ENCODE results near the gene SLC25A5.
"Not testable (repeated sequence)": the region's sequence is repeated elsewhere in the genome, so short reads cannot be mapped to it uniquely, and the experiment has no call there.

SLC25A5 gene

DNA sequence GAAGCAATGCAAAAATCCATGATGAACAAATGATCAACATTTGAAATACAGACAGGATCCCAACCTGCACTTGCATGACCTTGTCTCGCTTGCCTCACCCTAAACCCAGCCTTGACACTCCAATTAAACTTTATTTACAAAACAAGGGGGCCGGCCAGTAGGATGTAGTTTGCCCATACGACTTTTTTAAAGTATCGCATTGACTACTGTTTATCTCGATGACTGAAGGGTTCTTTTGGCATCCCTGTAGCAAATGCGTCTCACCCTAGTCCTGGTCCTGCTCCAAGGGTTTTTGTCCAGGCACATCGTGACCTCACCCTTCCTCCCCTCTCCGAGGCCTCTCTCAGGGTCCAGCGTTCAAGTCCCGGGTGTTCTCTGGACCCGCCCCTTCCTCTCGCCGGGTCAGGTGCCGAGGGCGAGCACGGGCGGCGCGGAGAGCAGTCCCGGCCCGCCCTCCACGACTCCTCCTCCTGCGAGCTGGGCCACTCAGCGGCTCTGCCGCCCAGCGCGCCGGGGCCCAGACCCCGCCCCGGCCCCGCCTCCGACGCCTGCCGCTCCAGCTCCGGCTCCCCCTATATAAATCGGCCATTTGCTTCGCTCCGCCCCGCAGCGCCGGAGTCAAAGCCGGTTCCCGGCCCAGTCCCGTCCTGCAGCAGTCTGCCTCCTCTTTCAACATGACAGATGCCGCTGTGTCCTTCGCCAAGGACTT lies at the start of gene SLC25A5:
SLC25A5 (plus strand) TSS at position 603 of the 709 bp plus-strand sequence; CDS start at position 675, 72 bp downstream.
- DNase-seq (ENCODE audit: low spot score) = peak; percentile 79

DNA sequence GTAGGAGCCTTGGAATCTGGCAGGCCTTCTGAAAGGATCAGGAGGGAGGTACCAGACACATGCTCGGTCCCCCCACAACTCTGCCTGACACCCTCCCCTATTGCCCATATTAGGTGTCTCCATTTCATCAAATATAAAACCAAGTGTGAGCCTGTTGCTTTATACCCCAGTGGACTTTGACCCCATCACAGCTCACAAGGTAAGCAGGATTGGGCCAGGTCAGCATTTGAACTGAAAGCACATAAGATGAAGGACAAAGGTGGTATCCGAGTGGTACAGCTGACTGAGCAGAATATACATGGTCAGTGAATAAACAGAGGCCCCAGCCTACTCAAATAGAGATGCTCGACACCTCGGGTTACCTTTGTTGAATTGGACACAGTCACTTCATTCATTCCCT lies 49.1 kb upstream of the SLC25A5 start:
- no peak for DNase-seq (ENCODE audit: low spot score)

DNA sequence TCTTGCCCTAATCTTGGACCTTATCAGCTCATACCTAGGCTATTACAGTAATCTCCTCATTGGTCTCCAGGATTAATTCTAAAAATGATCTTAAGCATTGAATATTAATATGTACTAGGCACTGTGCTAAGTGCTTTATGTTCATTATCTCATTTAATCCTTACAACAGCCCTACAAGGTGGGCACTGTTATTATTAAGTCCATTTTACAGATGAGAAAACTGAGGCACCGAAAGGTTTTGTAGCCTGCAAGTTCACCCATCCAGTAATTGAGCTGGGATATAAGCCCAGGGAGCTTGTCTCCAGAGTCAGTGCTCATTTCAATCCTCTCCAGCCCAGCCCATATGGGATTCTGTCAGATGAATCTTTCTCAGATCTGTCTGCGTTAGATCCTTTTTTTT lies 48.3 kb upstream of the SLC25A5 start:
- no peak for DNase-seq (ENCODE audit: low spot score)

DNA sequence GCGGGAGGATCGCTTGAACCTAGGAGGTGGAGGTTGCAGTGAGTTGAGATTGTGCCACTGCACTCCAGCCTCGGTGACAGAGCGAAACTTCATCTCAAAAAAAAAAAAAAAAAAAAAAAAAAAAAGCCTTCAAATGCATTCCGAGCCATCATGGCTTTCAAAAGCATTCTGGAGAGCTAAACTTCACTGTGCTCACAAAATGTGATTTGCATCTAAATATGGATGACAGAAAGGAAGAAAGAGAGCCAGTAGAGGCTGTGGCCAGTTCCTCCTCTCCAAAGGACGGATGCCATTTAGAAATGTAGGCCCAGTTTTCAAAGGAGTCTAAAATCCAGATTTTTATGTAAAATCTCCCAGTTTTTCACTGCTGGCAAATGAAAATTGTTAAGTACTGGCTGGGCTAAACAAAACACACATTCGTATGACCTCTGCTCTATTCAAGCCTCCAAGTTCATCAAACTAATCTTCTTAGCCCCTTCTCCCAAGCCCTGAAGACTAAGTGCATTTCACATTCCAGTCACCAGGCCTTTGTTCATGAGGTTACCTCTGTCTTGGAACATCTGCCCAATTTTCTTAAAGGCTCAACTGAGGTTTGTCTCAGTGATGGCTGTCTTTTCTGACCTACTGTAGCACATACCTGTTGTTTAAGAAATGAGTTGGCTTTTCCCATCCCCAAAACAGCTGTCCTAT lies 47.1 kb upstream of the SLC25A5 start:
- no peak for DNase-seq (ENCODE audit: low spot score)

DNA sequence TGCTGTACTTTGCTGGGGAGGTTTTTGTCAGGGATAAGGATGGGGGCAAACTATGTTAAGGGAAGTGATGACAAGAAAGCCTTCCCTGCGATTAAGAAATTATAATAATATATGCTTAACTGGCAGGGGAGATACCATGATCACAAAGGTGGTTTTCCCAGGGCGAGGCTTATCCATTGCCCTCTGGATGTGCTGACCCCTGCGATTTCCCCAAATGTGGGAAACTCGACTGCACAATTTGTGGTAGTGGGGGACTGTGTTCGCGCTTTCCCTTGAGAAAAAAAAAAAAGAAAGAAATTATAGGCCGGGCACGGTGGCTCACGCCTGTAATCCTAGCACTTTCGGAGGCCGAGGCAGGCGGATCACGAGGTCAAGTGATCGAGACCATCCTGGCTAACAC lies 44.6 kb upstream of the SLC25A5 start:
- no peak for DNase-seq (ENCODE audit: low spot score)

DNA sequence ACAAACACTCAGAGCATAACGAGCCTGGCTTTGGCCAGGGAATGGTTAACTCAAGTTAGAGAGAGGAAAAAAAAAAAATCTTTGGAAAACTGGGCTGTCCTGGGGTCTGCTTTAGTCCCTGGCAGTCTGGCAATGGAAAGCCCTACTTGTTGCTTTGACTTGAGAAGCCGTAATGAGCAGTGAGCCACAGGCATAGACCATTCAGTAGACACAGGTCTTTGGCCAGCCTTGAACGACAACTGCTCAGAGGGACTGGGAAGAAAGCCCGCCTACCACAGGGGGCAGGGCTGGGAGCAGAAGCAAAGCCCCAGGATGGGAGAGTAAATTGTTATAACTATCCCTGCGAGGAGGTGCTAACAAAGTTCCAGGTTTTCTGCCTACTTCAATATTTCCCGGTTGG lies 43.2 kb upstream of the SLC25A5 start:
- DNase-seq (ENCODE audit: low spot score) = no peak

DNA sequence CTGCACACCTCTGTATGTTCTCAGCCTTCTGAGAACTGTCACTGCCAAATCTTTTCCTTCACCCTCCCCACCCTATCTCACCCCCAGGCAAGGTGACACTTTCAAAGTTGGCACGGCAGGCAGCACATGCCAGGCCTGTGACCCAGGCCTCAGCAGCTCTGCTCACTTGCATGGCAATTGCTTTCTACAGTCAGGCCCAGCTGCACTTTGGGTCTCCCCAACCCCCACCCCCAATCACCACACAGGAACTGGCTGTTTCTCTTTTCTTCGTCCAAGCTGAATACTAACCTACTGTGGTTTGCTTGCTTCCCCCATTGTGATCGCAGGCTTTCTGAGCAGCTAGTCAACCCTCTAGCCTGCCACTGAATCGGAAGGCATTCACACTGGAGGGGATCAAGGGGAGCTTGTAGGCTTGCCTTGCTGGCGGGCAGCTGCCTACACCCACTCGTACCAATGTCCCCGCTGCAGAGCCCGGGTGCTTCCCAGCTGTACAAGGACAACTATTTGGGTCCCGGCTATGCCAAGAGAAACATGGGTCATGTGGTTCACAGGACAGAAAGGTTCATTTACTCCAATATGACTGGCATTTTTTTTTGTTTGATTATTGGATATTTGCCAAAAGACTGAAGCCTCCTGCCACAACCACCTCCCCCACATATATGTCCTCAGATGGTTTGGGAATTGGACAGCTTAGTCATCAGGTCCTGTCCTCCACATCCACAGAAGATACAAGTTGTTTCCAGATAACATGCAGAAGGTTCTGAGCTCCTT lies 41.0 kb upstream of the SLC25A5 start:
- DNase-seq (ENCODE audit: low spot score) = peak; percentile 14

DNA sequence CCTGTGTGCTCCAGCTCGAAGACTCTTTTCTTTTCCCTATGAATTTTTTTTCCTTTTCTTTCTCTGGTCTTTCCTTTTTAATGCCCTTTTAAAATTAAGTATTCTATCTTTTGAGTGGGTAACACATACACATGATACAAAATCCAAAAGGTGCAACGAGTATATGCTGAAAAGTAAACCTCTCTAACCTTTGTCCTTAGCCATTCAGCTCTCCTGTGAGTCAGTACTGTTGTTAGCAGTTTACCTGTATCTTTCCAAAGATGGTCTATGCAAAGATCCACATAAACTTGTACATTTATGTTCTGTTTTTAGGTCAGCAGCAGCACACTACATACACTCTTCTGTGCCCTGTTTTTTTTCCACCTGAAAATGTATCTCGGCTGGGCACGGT lies 40.5 kb upstream of the SLC25A5 start:
- DNase-seq (ENCODE audit: low spot score) = no peak

DNA sequence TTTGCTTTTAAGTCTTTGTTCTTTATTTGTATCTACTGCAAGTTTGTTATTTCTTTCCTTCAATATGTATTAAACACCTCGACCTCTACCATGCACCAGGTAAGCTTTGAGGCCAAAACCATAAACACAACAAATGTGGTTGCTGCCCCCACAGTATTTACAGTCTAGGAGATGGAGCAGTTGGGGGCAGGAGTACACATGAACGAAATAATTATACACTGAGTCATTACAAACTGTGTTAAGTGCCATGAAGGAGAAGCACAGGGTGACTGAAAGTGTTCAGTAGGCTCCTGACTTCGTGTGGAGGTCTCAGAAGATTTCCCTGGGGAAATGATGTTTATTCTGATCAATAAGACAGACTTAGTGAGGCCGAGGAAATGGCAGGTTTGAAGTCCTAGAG lies 38.8 kb upstream of the SLC25A5 start:
- DNase-seq (ENCODE audit: low spot score) = no peak

DNA sequence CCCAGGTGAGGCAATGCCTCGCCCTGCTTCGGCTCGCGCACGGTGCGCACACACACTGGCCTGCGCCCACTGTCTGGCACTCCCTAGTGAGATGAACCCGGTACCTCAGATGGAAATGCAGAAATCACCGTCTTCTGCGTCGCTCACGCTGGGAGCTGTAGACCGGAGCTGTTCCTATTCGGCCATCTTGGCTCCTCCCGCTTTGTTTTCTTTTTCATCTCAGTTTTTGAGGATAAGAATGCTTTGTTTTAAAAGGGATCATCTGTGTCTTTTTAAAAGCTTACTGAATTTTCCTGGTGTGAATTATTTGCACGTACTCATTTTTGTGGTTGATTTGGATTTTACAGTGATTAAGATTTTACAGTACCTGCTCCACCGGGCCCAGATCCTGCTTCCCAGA lies 26.9 kb upstream of the SLC25A5 start:
- DNase-seq (ENCODE audit: low spot score) = not testable (repeated sequence)

DNA sequence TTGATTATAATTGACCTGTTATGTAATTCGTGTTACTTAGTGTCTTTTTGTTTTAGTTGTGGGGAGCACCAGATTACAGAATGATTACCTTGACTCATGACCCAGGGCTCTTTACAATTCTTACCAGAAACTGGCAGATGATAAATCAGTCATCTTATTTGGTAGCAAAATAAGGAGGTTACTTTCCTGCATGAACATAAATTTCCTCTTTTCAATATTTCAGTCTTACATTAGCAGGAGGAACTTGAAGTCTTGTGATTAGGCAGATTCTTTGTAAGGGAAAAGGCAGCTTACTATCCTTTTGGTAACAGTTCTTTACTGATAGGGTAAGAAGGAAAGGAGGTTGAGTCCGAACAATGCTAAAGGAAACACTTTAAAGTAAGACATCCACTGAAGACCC lies 26.0 kb upstream of the SLC25A5 start:
- no peak for DNase-seq (ENCODE audit: low spot score)

DNA sequence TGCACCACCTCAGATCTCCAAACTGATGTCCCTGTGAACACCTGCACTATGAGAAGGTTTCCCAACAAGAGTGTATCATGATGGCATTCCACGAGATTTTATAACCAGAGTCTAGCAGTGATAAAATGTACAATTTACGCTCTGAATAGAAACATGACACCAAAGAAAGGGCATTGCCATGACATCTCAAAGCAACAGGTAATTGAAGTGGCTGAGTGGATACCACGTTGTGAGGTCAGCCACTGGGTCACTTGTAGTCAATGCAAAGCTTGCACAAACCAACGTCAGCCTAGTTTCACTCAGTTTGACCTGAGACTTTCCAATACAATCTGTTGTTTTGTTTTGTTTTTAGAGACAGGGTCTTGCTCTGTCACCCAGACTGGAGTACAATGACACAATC lies 15.0 kb upstream of the SLC25A5 start:
- no peak for DNase-seq (ENCODE audit: low spot score)

DNA sequence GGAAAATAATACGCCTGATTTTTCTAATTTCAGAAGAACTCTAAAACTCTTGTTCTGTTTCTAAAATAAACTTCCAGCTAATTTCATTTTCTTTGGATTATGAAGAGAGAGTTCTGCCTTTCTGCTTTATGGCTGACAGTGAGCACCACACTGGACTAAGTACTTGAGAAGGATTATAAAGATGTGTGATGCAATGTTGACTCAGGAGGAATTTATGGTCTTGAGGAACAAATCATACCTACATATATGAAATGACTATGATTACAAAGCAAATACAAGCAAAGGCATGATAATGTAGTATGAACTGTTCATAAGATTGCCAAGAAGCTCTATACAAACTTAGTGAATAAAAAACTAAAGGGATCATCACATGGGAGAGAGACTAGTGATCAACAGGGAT lies 13.0 kb upstream of the SLC25A5 start:
- no peak for DNase-seq (ENCODE audit: low spot score)

DNA sequence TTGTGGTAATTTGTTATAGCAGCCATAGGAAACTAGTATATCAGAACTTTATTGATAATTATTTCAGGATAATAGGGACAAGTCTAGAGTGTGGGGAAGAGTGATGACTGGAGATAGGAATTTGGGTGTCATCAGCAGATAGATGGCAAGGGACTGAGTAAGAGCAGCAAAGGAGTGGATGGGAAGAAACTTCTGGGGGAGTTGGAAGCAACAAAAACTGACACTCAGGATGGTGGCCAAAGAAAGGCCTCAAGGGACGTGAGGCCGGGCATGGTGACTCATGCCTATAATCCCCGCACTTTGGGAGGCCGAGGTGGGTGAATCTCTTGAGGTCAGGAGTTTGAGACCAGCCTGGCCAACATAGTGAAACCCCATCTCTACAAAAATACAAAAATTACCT lies 9.1 kb upstream of the SLC25A5 start:
- DNase-seq (ENCODE audit: low spot score) = peak; percentile 37

DNA sequence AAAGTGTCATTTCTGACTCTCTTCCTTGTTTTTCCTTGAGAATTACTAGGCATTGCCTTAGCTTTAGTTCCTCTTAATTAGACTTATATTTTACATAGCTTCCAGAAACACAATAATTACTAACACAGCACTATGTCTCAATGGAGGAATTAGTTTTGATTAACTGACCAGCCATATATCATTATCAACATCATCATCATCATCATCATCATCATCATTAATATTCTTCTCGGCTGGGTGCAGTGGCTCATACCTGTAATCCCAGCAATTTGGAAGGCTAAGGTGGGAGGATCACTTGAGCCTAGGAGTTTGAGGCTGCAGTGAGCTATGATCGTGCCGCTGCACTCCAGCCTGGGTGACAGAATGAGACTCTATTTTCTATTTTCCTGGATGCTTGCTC lies 2.7 kb upstream of the SLC25A5 start:
- no peak for DNase-seq (ENCODE audit: low spot score)

DNA sequence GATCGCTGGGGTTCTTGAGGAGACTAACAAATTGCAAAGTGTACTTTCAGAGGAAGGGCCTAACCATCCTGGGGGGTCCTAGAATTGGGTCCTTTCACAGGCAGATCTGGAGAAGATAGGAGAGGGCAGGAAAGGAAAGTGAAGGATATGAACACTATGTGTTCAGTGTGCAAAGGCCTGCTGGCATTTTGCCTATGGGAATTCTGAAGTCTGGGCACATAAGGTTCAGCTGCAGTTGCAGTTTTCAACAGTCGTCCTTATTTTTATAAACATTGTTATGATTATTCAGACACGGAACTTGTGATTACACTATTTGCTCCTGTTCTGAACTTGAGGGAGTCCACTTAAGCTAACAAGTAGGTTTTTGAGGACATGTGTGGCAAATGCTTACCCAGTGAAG lies 1.3 kb upstream of the SLC25A5 start:
- DNase-seq (ENCODE audit: low spot score) = no peak

DNA sequence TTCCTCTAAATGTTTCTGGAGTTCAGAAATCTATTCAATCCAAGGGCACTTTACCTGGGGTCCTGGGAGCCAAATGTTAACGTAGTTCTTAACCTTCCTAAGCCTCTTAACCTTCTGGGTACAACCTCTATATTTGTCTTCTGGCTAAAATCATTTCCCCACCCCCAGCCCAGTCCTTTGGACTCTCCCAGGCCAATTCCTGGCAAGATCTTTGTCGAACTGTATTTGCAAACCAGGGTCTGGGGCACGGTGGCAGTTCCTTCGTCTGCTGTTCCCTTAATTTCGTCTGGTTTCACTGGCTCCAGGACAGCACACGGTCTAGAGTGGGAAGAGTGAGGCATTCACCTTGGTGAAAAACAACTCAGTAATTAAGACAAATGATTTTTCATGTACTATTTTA lies 811 bp upstream of the SLC25A5 start:
- no peak for DNase-seq (ENCODE audit: low spot score)

DNA sequence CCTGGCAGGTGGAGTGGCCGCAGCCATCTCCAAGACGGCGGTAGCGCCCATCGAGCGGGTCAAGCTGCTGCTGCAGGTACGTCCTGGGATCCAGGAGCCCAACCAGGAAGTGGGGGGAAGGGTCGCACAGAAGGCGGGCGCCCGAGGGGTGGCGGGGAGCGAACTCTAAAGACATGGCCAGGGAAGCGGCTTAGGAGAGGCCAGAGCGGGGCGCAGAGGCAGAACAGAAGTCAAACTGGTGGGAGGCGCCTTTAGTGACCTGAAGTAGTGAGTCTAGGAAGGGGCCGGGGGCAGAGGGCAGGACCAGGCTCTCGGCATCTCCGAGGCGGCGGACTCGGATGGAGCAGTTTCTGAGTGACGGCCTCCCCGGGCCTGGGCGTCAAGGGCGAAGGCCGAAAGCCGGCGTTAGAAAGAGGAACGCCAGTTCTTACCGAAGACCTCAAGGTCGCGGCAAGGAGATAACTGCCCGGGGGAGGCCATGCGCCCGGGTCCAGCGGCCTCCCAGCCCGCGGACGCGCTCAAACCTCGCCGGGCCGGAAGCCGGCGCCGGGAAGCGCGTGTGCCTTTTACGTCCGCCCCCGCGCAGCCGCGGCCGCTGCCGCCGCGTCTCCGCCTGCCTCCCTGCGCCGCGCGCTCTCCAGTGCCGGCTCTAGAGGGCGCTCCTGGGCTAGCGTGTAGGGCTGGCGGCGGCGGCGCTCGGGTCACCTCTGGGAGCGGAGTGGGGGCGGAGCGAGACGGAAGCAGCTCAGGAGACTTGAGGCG lies 488 bp downstream of the SLC25A5 start:
- DNase-seq (ENCODE audit: low spot score) = peak; percentile 70

DNA sequence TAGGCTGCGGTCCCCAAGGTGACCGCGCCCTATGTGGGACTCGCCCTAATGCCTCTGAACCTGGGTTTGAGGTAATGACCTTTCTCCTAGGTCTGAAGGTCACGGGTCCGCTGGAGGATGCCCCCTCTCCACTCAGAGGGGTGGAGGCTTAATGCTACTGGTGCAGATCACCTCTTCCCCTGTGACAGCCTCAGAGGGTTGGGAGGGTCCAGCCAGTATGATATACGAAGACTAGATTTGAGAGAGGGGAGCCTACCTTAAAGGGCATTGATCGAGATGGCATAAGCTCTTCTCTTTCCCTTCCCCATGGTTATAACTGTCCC lies 1.0 kb downstream of the SLC25A5 start:
- no peak for DNase-seq (ENCODE audit: low spot score)

DNA sequence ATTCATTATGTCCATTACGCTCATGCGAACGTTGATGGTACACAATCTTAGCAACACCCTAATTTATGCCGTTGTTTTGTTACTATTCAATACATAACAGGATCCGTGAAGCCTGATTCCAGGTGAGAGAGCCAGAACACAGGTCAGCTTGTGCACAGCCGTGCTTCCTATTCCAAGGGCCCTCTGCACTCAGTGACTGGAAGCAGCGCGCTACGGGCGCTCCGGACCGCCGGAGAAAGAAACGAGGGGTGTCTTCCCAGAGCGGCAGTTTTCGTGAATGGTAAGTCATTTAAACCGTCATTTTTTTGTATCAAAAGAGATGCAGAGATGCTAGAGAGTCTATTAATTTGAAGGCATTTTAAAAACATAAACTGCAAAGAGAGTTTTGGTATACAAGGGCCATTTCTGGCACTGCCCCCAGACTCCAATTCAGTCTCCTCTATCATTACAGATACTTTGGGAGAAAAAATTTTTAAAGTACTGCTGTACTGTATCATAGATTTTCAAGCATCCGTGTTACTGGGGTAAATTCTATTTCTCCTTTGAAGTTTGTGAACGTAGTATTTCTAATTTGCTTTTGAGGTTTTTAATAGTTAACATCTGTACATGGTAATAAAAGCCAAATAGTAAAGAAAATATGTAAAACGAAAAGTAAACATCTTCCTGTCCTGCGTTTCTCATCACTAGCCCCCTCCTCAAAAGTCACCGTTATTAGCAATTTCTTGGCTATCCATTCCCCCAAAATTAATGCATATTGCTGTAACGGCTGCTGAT lies 6.6 kb downstream of the SLC25A5 start:
- DNase-seq (ENCODE audit: low spot score) = no peak

DNA sequence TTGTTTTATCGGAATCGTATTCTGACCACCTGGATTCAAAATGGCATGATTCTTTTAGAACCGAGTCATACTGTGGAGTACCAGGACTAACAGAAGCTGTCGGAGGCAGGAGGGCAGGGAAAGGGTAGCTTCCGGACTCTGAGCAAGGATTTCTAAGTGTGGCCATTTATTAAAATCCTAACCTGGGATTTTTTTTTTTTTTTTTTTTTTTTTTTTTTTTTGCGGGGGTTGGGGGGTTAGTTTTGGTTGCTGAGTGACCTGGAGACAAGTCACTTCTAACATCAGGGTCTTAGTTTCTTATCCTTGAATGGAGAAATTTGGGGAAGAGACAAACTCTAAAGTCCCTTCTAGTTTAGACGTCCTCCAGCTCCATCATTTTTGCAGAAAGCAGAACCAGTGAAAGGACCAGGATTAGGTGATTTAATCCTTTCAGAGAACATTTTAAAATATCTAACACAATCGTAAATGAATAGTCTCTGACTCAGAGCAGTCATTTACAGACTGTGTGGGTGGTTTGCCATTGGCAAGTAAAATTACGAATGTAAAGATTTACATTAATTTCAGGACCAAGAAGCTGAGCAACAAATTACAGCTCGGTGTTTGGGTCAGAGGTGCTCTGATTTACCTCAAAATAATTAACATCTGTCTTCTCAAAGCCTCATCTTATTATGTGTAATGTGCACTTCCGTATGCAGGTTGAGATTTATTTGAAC lies 7.3 kb downstream of the SLC25A5 start:
- DNase-seq (ENCODE audit: low spot score) = no peak

Measured in AG08395 (cell line).